8988T (cell line): ENCODE data around the gene LTF.
A peak's percentile ranks its signal among the peaks of the same experiment; 100 is the strongest.
"Not testable (repeated sequence)": the region's sequence is repeated elsewhere in the genome, so short reads cannot be mapped to it uniquely, and the experiment has no call there.

Experiments
- DNase-seq: peaks from one replicate; pipeline ENCODE4 v3.0.0; 2011

Gene LTF

GRCh38 chr3:46464326-46465195 is at the start of gene LTF:
LTF (minus strand) TSS chr3:46464905; CDS start chr3:46464867, 38 bp downstream.
- DNase-seq, result no peak

GRCh38 chr3:46512191-46512749 is 47.6 kb upstream of the LTF start:
- DNase-seq, result no peak

GRCh38 chr3:46509661-46510187 is 45.0 kb upstream of the LTF start:
- DNase-seq, result no peak

- no peak for DNase-seq
Observed at GRCh38 chr3:46508850-46509591, 44.3 kb upstream of the LTF start.

GRCh38 chr3:46506526-46506925 is 41.8 kb upstream of the LTF start:
- no peak for DNase-seq

GRCh38 chr3:46505953-46506352 is 41.2 kb upstream of the LTF start:
- no peak for DNase-seq

- DNase-seq, result no peak
Observed at GRCh38 chr3:46504789-46505188, 40.1 kb upstream of the LTF start.

GRCh38 chr3:46503200-46503874 is 38.6 kb upstream of the LTF start:
- no peak for DNase-seq

- DNase-seq, result no peak
Observed at GRCh38 chr3:46501702-46502101, 37.0 kb upstream of the LTF start.

- no peak for DNase-seq
Observed at GRCh38 chr3:46500656-46501635, 36.2 kb upstream of the LTF start.

- no peak for DNase-seq
Observed at GRCh38 chr3:46498916-46499519, 34.3 kb upstream of the LTF start.

GRCh38 chr3:46497556-46498265 is 33.0 kb upstream of the LTF start, which contains the start of gene RTP3:
RTP3 (plus strand) TSS chr3:46497976; CDS start chr3:46498063, 87 bp downstream.
- no peak for DNase-seq

- DNase-seq, result no peak
Observed at GRCh38 chr3:46496746-46497555, 32.2 kb upstream of the LTF start.

GRCh38 chr3:46495901-46496456 is 31.3 kb upstream of the LTF start:
- DNase-seq, result peak; percentile 58

GRCh38 chr3:46494491-46494890 is 29.8 kb upstream of the LTF start:
- DNase-seq, result not testable (repeated sequence)

GRCh38 chr3:46492890-46493547 is 28.3 kb upstream of the LTF start:
- DNase-seq, result no peak

GRCh38 chr3:46491089-46492070 is 26.7 kb upstream of the LTF start:
- no peak for DNase-seq
